WTC11 (cell line): ENCODE measurements around the gene ACADL. TPM values are rescaled to one million over a fixed set of nuclear protein-coding genes. Genes with fewer than 3 reads are reported as not detected.

Experiments
- ATAC-seq: fragments of 200-7000 bp; cut with Tn5 transposase; 2 replicates; pipeline ENCODE4 v1.10.0; 2021; ENCODE audit warnings: mild to moderate bottlenecking, moderate library complexity
- CTCF ChIA-PET: fragments of 300-600 bp; sonication (Branson Sonifier 250); formaldehyde crosslinking; loops from one replicate; lab custom pipeline; 2021; ENCODE audit warnings: antibody characterized with exemption; lab: Charles Lee
- POLR2A ChIA-PET: fragments of 350-600 bp; sonication (Branson Sonifier 250); formaldehyde crosslinking; loops from one replicate; lab custom pipeline; 2021; ENCODE audit warnings: antibody characterized with exemption; lab: Charles Lee
- DNase-seq: peaks from one replicate; pipeline ENCODE4 v3.0.0; 2021; ENCODE audit warnings: low spot score
- H3K27ac Mint-ChIP-seq: 2 replicates; pipeline ENCODE4 v1.8.0; 2021; ENCODE audit warnings: mixed read lengths
- H3K27me3 Mint-ChIP-seq: 2 replicates; pipeline ENCODE4 v1.8.0; 2021; ENCODE audit warnings: low read depth, mild to moderate bottlenecking, moderate library complexity, mixed read lengths
- H3K36me3 Mint-ChIP-seq: 2 replicates; pipeline ENCODE4 v1.8.0; 2021; ENCODE audit warnings: mixed read lengths
- H3K4me1 Mint-ChIP-seq: 2 replicates; pipeline ENCODE4 v1.8.0; 2022; ENCODE audit warnings: mixed read lengths
- H3K4me3 Mint-ChIP-seq: 2 replicates; pipeline ENCODE4 v1.8.0; 2021; ENCODE audit warnings: mild to moderate bottlenecking, moderate library complexity, mixed read lengths
- H3K9me3 Mint-ChIP-seq: 2 replicates; pipeline ENCODE4 v1.8.0; 2021; ENCODE audit warnings: mixed read lengths
- CREM ChIP-seq: sonication (generic); formaldehyde crosslinking; IDR thresholded peaks from 2 replicates; pipeline ENCODE4 v1.8.1; 2022; ENCODE audit warnings: mild to moderate bottlenecking, missing genetic modification reagents, moderate library complexity
- EMX1 ChIP-seq: fragments of 250-450 bp; sonication (Bioruptor Pico); IDR thresholded peaks from 2 replicates; pipeline ENCODE4 v1.8.0; 2021; ENCODE audit warnings: mild to moderate bottlenecking
- GTF2I ChIP-seq: fragments of 250-450 bp; sonication (Bioruptor Pico); conservative IDR thresholded peaks from 2 replicates; pipeline ENCODE4 v1.4.0; 2021; ENCODE audit warnings: mild to moderate bottlenecking
- MXD4 ChIP-seq: fragments of 250-450 bp; sonication (Bioruptor Pico); IDR thresholded peaks from 2 replicates; pipeline ENCODE4 v1.8.0; 2021; ENCODE audit warnings: mild to moderate bottlenecking, moderate library complexity, borderline replicate concordance
- MYBL2 ChIP-seq: sonication (generic); formaldehyde crosslinking; IDR thresholded peaks from 2 replicates; pipeline ENCODE4 v1.8.1; 2023; ENCODE audit warnings: mild to moderate bottlenecking, moderate library complexity, missing genetic modification reagents
- NR1H2 ChIP-seq: sonication (generic); formaldehyde crosslinking; IDR thresholded peaks from 2 replicates; pipeline ENCODE4 v1.9.0; 2021; ENCODE audit warnings: mild to moderate bottlenecking, moderate library complexity, missing genetic modification reagents
- SMAD4 ChIP-seq: sonication (generic); formaldehyde crosslinking; IDR thresholded peaks from 2 replicates; pipeline ENCODE4 v1.8.0; 2022; ENCODE audit warnings: mild to moderate bottlenecking, missing genetic modification reagents
- TEAD1 ChIP-seq: sonication (generic); formaldehyde crosslinking; IDR thresholded peaks from 2 replicates; pipeline ENCODE4 v1.8.0; 2022; ENCODE audit warnings: mild to moderate bottlenecking, missing genetic modification reagents
- TP53 ChIP-seq: sonication (generic); formaldehyde crosslinking; IDR thresholded peaks from 2 replicates; pipeline ENCODE4 v1.8.1; 2023; ENCODE audit warnings: mild to moderate bottlenecking, missing genetic modification reagents
- ZBTB21 ChIP-seq: sonication (generic); formaldehyde crosslinking; IDR thresholded peaks from 2 replicates; pipeline ENCODE4 v1.8.1; 2023; ENCODE audit warnings: mild to moderate bottlenecking, missing genetic modification reagents, borderline replicate concordance
- ZNF416 ChIP-seq: fragments of 250-450 bp; sonication (Bioruptor Pico); IDR thresholded peaks from 2 replicates; pipeline ENCODE4 v1.9.0; 2021; ENCODE audit warnings: mild to moderate bottlenecking, inconsistent platforms
- ZNF423 ChIP-seq: fragments of 250-450 bp; sonication (Bioruptor Pico); IDR thresholded peaks from 2 replicates; pipeline ENCODE4 v2.1.2; 2022; ENCODE audit warnings: mild to moderate bottlenecking, moderate library complexity
- total RNA-seq: library from RNA; stranded (reverse); gene quantifications from 3 replicates; pipeline ENCODE4 v1.2.3, GENCODE V29; 2021
- TF ChIP-seq, protein P1 (sequence below): fragments of 250-450 bp; sonication (Bioruptor Pico); IDR thresholded peaks from 2 replicates; pipeline ENCODE4 v1.8.0; 2021; ENCODE audit warnings: mild to moderate bottlenecking
- TF ChIP-seq, protein P2 (sequence below): sonication (generic); formaldehyde crosslinking; IDR thresholded peaks from 2 replicates; pipeline ENCODE4 v1.8.0; 2022; ENCODE audit warnings: mild to moderate bottlenecking, missing genetic modification reagents
- TF ChIP-seq, protein P3 (sequence below): sonication (generic); formaldehyde crosslinking; IDR thresholded peaks from 2 replicates; pipeline ENCODE4 v1.8.0; 2022; ENCODE audit warnings: missing genetic modification reagents
- TF ChIP-seq, protein P4 (sequence below): sonication (generic); formaldehyde crosslinking; IDR thresholded peaks from 2 replicates; pipeline ENCODE4 v1.8.0; 2023; ENCODE audit warnings: missing genetic modification reagents
- TF ChIP-seq, protein P5 (sequence below): sonication (generic); formaldehyde crosslinking; IDR thresholded peaks from 2 replicates; pipeline ENCODE4 v1.8.1; 2022; ENCODE audit warnings: mild to moderate bottlenecking, moderate library complexity, missing genetic modification reagents
- TF ChIP-seq, protein P6 (sequence below): sonication (generic); formaldehyde crosslinking; IDR thresholded peaks from 2 replicates; pipeline ENCODE4 v1.8.1; 2022; ENCODE audit warnings: missing genetic modification reagents, borderline replicate concordance
- TF ChIP-seq, protein P7 (sequence below): sonication (generic); formaldehyde crosslinking; IDR thresholded peaks from 2 replicates; pipeline ENCODE4 v1.8.0; 2022; ENCODE audit warnings: mild to moderate bottlenecking, missing genetic modification reagents
- TF ChIP-seq, protein P8 (sequence below): sonication (generic); formaldehyde crosslinking; IDR thresholded peaks from 2 replicates; pipeline ENCODE4 v1.8.0; 2022; ENCODE audit warnings: mild to moderate bottlenecking, missing genetic modification reagents

ACADL gene
- total RNA-seq, 1 experiment from 2014 or later = 0.42 TPM

DNA sequence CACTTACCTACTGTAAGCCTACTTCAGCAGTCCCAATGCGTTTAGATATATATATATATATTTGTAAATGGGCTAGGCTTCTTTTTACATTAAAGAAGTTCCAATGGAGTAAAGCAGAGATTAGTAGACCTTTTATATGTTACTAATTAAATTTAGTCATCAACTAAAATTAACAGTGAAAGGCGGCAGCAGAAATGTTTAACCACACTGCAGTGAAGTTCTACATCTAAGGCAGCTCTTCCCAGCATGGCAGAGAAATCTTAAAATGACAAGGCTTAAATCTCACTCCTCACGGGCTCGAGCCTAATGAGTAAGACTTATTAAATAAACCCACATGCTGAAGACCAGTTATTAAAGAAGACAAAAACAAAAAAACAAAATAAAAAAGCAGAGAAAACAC lies 34.9 kb downstream of the ACADL start:
- Mint-ChIP-seq H3K9me3 (peaks cover 18% of the 10 kb centered on the region), H3K27ac (no peak overlapping the region), H3K27me3 (peaks cover 3% of the 10 kb centered on the region; the same call in 1 of the 2 replicates), H3K4me1 (no peaks in the 10 kb centered on the region; the same call in 1 of the 2 replicates), H3K4me3 (no peak overlapping the region), H3K36me3 (peaks cover 13% of the 10 kb centered on the region)
- POLR2A ChIA-PET = no interaction called here
- no peak for TF ChIP-seq ZBTB21
- TF ChIP-seq, protein P1, sequence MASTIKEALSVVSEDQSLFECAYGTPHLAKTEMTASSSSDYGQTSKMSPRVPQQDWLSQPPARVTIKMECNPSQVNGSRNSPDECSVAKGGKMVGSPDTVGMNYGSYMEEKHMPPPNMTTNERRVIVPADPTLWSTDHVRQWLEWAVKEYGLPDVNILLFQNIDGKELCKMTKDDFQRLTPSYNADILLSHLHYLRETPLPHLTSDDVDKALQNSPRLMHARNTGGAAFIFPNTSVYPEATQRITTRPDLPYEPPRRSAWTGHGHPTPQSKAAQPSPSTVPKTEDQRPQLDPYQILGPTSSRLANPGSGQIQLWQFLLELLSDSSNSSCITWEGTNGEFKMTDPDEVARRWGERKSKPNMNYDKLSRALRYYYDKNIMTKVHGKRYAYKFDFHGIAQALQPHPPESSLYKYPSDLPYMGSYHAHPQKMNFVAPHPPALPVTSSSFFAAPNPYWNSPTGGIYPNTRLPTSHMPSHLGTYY (CRISPR knock-in tag) = no peak
- CTCF ChIA-PET = interaction anchor here (0.9 to 1.0 kb wide), 2 partner anchors 9 kb away, joined by 3 read pairs; no protein-coding TSS in a partner anchor
- ATAC-seq = no peak
- no peak for DNase-seq

DNA sequence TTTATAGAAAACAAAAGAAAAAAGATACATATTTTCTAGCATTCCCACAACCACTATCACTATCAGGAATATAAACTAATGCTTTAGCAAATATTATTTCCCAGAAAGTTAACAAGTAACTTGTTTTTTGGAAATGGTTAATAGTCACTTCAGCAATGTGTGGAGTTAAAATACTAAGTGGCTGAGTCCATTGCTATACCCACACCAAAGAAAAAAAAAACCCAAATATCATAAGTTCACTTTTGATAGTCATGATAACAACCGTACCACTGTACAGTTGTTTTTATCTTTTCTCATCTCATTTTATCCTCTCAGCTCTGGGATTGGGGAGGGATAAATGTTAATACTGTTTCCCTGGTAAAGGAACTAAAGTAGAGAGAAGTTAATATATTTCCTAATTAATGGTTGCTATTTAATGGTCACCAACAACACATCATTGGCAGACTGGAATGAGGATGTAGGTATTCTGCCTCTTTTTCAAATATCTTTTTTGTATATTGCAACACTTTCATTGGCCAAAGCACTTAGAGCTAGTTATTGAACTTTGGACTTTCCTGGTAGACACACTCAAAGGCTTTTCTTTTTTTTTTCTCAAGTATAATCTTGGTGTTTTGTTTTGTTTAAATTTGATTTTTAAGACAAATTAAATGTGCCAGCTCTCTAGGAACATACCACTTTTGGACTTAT lies 35.7 kb downstream of the ACADL start:
- no peak for DNase-seq
- Mint-ChIP-seq H3K4me3 (no peak overlapping the region), H3K36me3 (peaks cover 19% of the 10 kb centered on the region), H3K4me1 (no peaks in the 10 kb centered on the region; the same call in 1 of the 2 replicates), H3K27me3 (peaks cover 3% of the 10 kb centered on the region; the same call in 1 of the 2 replicates), H3K9me3 (peaks cover 26% of the 10 kb centered on the region)
- TF ChIP-seq MYBL2 (CRISPR knock-in tag) = no peak
- TF ChIP-seq, protein P2, sequence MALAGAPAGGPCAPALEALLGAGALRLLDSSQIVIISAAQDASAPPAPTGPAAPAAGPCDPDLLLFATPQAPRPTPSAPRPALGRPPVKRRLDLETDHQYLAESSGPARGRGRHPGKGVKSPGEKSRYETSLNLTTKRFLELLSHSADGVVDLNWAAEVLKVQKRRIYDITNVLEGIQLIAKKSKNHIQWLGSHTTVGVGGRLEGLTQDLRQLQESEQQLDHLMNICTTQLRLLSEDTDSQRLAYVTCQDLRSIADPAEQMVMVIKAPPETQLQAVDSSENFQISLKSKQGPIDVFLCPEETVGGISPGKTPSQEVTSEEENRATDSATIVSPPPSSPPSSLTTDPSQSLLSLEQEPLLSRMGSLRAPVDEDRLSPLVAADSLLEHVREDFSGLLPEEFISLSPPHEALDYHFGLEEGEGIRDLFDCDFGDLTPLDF (CRISPR knock-in tag) = no peak
- TF ChIP-seq, protein P3, sequence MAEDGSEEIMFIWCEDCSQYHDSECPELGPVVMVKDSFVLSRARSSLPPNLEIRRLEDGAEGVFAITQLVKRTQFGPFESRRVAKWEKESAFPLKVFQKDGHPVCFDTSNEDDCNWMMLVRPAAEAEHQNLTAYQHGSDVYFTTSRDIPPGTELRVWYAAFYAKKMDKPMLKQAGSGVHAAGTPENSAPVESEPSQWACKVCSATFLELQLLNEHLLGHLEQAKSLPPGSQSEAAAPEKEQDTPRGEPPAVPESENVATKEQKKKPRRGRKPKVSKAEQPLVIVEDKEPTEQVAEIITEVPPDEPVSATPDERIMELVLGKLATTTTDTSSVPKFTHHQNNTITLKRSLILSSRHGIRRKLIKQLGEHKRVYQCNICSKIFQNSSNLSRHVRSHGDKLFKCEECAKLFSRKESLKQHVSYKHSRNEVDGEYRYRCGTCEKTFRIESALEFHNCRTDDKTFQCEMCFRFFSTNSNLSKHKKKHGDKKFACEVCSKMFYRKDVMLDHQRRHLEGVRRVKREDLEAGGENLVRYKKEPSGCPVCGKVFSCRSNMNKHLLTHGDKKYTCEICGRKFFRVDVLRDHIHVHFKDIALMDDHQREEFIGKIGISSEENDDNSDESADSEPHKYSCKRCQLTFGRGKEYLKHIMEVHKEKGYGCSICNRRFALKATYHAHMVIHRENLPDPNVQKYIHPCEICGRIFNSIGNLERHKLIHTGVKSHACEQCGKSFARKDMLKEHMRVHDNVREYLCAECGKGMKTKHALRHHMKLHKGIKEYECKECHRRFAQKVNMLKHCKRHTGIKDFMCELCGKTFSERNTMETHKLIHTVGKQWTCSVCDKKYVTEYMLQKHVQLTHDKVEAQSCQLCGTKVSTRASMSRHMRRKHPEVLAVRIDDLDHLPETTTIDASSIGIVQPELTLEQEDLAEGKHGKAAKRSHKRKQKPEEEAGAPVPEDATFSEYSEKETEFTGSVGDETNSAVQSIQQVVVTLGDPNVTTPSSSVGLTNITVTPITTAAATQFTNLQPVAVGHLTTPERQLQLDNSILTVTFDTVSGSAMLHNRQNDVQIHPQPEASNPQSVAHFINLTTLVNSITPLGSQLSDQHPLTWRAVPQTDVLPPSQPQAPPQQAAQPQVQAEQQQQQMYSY = no peak
- TF ChIP-seq ZNF416 (CRISPR knock-in tag) = no peak
- TF ChIP-seq, protein P4, sequence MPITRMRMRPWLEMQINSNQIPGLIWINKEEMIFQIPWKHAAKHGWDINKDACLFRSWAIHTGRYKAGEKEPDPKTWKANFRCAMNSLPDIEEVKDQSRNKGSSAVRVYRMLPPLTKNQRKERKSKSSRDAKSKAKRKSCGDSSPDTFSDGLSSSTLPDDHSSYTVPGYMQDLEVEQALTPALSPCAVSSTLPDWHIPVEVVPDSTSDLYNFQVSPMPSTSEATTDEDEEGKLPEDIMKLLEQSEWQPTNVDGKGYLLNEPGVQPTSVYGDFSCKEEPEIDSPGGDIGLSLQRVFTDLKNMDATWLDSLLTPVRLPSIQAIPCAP (CRISPR knock-in tag) = no peak
- TF ChIP-seq TEAD1 (CRISPR knock-in tag) = no peak
- TF ChIP-seq, all 79 proteins: peak for 0
- no peak for ATAC-seq
- ChIA-PET POLR2A (no interaction called here), CTCF (interaction anchor here (0.7 to 1.9 kb wide), 4 partner anchors 8 to 1938 kb away, joined by 3 to 6 read pairs (median 3); no protein-coding TSS in a partner anchor)
- H3K27ac Mint-ChIP-seq = no peak overlapping the region

DNA sequence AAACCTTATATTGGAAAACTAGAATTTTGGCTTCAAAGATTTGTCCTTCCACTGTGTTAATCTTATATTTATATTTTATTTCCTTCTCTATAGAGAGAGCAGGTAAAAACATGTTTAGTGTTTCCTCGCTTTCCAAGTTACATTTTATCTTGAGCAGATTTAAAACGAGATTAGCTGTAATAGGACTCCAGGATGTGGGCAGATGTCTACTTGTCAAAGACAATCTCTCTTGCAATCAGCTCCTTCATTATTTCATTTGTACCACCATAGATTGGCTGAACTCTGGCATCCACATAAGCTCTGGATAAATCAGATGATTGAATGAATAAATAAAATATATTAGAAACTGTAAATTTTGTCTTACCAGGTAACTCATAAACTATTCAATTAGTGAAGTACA lies 36.5 kb downstream of the ACADL start:
- Mint-ChIP-seq H3K36me3 (peaks cover 27% of the 10 kb centered on the region), H3K27me3 (peaks cover 3% of the 10 kb centered on the region; the same call in 1 of the 2 replicates), H3K27ac (no peak overlapping the region), H3K9me3 (peaks cover 34% of the 10 kb centered on the region), H3K4me3 (no peak overlapping the region), H3K4me1 (no peaks in the 10 kb centered on the region; the same call in 1 of the 2 replicates)
- ChIA-PET CTCF (interaction anchor here (0.7 to 1.9 kb wide), 3 partner anchors 10 to 1937 kb away, joined by 3 to 6 read pairs (median 4); no protein-coding TSS in a partner anchor), POLR2A (no interaction called here)
- DNase-seq (no peak), ATAC-seq (no peak)
- no peak for TF ChIP-seq EMX1 (CRISPR knock-in tag)
- no peak for TF ChIP-seq GTF2I (CRISPR knock-in tag)
- TF ChIP-seq, protein P5, sequence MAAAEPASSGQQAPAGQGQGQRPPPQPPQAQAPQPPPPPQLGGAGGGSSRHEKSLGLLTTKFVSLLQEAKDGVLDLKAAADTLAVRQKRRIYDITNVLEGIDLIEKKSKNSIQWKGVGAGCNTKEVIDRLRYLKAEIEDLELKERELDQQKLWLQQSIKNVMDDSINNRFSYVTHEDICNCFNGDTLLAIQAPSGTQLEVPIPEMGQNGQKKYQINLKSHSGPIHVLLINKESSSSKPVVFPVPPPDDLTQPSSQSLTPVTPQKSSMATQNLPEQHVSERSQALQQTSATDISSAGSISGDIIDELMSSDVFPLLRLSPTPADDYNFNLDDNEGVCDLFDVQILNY (CRISPR knock-in tag) = no peak
- no peak for TF ChIP-seq SMAD4 (CRISPR knock-in tag)
- no peak for TF ChIP-seq CREM (CRISPR knock-in tag)
- TF ChIP-seq, protein P6, sequence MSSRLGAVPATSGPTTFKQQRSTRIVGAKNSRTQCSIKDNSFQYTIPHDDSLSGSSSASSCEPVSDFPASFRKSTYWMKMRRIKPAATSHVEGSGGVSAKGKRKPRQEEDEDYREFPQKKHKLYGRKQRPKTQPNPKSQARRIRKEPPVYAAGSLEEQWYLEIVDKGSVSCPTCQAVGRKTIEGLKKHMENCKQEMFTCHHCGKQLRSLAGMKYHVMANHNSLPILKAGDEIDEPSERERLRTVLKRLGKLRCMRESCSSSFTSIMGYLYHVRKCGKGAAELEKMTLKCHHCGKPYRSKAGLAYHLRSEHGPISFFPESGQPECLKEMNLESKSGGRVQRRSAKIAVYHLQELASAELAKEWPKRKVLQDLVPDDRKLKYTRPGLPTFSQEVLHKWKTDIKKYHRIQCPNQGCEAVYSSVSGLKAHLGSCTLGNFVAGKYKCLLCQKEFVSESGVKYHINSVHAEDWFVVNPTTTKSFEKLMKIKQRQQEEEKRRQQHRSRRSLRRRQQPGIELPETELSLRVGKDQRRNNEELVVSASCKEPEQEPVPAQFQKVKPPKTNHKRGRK (CRISPR knock-in tag) = no peak
- TF ChIP-seq MXD4 (CRISPR knock-in tag) = no peak
- TF ChIP-seq, protein P7, sequence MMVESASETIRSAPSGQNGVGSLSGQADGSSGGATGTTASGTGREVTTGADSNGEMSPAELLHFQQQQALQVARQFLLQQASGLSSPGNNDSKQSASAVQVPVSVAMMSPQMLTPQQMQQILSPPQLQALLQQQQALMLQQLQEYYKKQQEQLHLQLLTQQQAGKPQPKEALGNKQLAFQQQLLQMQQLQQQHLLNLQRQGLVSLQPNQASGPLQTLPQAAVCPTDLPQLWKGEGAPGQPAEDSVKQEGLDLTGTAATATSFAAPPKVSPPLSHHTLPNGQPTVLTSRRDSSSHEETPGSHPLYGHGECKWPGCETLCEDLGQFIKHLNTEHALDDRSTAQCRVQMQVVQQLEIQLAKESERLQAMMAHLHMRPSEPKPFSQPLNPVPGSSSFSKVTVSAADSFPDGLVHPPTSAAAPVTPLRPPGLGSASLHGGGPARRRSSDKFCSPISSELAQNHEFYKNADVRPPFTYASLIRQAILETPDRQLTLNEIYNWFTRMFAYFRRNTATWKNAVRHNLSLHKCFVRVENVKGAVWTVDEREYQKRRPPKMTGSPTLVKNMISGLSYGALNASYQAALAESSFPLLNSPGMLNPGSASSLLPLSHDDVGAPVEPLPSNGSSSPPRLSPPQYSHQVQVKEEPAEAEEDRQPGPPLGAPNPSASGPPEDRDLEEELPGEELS (CRISPR knock-in tag) = no peak
- TF ChIP-seq TP53 = no peak
- no peak for TF ChIP-seq NR1H2 (CRISPR knock-in tag)
- no peak for TF ChIP-seq ZNF423
- TF ChIP-seq, protein P8, sequence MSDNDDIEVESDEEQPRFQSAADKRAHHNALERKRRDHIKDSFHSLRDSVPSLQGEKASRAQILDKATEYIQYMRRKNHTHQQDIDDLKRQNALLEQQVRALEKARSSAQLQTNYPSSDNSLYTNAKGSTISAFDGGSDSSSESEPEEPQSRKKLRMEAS (CRISPR knock-in tag) = no peak
